NCI-H345 (cell line): Measurements from ENCODE around the gene ZCCHC2.

Experiments
- DNase-seq: peaks from one replicate; lab custom pipeline; 2025; lab: John Stamatoyannopoulos, UW

ZCCHC2 gene

DNA sequence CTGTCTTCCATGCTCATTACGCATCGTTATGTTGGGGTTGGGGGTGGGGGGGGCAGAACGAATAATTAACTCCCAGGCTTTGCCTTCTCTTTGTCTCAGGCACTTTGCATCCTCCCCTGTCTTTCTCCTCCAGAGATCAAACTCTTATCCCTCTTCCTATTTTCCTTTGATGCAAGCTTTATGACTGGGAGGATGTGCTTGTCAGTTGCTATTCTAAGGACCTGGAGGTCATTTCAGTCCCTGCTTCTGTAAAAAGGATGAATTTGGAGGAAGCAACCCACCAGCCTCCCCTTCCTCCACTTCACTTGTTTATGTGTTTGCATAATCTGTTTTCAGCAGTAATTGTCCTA, 87.5 kb downstream of the ZCCHC2 start:
- DNase-seq, result no peak

DNA sequence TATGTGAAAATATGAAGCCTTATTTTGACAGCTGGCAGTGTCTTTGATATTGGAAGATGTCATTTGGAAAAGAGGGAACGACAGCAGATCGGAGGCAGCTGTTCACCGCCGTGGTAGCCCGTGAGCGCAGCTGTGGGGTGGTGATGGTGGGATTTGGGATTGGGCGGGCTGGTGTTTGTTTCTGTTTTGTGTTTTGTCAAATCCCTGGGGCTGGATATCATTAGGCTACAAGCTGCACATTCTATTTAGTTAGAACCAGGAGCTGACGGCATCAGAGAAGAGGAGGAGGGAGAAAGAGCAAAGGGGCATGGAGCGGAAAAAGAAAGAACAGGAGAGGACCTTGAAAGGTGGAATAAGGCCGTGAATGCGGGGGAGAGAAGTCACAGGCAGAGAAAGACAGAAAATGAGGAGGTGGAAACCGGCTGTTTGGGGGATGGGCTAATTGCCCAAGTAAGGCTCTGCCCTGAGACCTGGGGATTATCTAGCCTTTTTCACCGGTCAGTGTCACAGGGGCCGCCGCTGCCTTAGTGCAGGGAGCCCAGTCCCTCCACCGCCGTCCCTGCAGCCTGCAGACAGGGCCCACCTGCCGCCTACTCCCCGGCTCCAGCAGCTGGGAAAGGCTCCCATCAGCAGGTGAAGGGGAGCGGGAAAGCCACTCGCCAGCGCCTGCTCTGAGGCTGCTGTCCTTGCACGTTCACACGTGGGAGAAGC, 88.0 kb downstream of the ZCCHC2 start:
- no peak for DNase-seq

DNA sequence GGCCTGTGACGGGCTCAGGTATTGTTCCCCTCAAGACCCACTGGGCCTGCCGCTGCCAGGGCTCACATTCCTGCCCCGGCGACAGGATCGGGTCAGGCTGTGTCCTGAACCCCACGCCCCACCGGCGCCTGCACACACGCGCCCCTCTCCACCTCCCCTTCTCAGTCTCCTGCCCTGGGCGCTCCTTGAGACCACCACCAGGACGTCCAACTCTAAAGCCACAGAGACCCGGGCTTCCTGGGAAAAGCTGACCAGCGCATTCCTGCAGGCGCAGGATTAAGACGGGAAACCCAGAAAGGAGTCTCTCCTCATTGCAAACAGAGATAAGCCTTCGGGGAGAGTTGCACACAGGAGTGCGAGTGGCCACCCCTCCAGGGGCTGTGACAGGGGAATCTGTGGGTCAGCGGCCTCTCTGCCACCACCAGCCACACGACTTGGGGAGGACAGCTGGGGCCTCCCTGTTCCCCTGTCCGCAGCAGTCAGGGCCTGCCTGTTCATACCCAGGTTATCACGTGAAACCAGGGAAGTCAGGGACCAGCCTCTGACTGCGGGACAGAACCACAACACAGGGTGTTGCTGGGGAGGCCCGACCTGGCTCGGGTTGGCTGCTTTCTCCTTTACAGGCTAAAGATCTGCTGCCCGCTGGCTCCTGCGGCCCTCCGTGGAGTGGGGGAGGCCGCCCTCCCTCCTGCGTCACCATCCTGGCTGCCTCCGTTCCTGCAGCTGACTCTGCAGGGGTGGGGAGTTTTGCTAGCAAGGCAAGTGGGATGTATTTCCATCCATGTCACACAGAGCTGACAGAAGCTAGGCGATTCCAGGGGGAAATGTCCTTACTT, 88.8 kb downstream of the ZCCHC2 start:
- no peak for DNase-seq

DNA sequence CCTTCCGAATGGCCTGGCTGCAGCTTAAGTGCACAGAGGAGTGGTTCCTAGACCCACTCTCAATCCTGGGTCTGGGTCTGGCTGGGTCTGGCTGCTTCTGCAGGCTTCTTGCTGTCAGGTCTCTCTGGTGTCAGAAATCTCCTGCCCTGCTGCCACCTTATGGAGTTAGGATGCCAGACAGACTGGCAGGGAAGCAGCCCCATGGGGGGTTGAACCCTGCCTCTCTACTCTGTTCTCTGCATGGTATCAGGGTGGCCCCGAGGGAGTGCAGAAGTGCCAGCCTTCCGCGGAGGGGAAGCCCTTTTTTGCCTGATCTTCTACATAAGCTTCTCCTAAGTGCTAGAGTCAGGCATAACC, 89.4 kb downstream of the ZCCHC2 start:
- DNase-seq, result no peak

DNA sequence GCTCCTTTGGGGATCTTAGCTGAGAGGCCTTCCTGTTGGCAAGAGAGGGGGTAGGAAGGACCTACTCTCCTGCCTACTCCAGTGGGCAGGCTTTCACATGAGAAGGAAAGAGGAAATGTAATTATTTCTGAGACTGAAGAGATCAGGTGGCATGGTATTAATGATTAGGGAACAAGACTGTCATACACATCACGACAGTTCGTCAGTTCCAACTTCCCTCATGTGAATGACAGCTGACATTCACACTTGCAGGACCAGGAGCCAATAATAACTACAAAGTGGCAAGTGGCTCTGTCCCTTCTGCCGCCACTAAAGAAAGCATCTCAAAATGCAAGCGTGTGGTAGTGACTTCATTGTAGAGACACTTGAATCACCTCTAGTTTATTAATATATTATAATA, 90.0 kb downstream of the ZCCHC2 start:
- DNase-seq, result no peak

DNA sequence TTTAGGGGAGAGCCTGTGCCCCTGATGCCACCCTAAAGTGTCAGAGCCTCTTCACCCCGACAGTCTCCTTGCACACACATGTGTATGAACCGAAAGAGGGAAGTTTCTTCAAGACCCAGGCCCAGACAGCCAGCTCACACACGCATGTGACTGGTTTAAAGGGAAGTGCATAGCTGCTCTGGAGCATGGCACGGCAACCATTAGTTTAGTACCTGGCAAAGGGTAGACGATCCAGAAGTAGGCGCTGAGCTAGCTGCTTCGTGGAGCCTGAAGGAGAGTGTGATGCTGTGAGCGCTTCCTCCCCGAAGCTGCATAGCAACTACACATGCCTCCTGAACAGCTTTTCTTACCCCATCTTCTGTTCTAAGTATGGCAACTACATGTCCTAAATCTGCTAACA, 91.7 kb downstream of the ZCCHC2 start:
- DNase-seq, result no peak

DNA sequence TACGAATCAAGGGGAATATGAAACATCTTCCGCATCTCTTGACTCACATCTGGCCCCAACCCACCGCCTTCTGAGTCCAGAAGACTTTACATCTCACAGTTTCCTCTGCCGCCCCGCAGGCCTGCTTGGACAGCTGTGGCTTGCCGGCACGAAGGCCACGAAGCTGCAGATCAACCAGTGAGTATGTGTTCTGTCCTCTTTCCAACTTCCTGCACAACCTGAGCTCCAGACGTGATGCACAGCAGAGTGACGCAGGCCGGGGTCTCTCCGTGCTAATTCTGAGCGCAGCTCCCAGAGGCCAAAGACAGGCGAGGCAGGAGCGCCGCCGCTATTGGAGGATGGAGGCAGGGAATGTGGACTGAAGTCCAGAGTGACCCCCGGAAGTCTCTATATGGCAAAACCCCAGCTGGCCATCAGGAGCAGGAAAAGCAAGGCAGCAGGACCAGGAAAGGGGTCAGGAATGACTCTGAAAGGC, 93.5 kb downstream of the ZCCHC2 start:
- DNase-seq, result no peak

DNA sequence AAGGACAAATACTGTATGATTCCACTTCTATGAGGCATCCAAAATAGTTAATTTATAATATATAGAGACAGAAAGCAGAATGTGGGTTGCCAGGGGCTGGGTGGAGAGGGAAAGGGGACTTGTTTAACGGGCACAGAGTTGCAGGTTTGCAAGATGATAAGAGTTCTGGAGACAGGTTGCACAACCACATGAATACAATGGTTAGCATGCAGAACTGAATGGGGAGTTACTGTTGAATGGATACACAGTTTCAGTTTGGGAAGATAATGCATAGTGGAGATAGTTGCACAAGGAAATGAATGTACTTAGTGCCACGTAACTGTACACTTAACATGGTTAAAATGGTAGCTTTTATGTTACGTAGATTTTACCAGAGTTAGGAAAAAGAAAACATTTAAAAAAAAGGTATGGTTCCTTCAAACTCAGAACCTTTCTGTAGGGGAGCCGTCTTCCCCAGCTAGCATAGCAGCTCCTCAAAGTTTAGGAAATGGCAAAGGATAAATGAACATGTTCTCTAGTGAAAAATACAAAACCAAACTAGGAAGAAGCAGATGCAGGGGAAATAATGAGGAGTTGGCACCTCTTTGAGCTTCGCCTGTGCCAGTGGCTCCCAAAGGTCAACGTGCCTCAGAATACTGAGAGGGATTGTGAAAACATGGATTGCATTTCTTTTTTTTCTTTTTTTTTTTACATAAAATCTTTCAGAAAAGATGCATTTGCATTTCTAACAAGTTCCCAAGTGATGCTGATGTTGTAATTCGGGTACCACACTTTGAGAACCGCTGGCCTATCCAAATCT, 95.2 kb downstream of the ZCCHC2 start:
- no peak for DNase-seq

DNA sequence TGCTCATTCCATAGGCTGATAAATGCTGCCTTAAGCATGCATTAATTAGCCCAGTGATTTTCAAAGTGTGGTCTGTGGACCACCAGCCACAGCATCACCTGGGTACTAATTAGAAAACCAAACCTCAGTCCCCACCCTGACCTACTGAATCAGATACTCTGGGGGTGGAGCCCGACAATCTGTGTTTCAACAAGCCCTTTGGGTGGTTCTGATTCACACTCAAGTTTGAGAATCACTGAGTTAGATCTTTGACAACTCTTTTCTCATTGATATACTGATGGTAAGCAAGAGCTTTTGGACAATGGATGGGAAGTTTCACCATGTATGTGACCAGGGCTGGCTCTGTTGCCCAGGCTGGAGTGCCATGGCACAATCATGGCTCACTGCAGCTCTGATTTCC, 95.9 kb downstream of the ZCCHC2 start:
- DNase-seq, result no peak

DNA sequence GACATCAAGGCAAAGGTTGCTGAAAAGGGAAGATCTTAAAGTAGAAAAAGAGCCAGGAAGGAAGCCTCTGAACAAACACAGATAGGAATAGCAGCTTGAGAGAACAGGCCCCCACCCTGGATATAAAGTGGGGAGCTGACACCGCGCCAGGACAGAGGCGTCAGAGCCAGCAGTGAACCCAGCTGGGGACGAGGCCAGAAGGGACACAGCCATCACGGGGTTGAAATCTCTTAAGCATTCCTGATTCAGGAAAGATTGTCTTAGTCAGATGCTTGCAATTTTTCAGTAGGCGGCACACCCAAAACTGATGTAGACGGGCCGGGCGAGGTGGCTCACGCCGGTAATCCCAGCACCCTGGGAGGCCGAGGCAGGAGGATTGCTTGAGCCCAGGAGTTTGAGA, 98.7 kb downstream of the ZCCHC2 start:
- no peak for DNase-seq

DNA sequence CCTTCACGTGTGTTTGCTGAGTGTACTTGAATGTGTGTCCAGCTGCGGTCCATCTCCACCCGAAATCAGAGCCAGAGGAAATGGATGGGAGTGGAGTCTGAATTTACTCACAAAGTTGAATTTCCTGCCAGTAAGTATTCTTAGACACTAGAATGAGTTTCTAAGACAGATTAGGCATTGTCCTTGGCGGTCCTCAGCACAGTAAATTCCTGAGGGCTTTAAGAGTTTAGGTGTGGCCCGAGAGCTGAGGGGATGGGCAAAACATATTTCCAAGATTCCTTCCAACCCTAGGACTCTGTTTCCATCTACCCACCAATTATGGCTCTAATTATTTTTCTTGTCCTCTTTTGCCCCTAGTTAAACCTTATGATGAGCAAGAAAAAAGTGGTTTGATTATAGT, 102.2 kb downstream of the ZCCHC2 start:
- no peak for DNase-seq
